GM19438 (cell line): ENCODE results near the gene LRRN2.

Experiments
- ATAC-seq: cut with Tn5 transposase; IDR thresholded peaks from one replicate; pipeline ENCODE4 v1.9.1; 2021; ENCODE audit warnings: low read depth; ENCODE audit not compliant: unreplicated experiment

LRRN2 gene

GRCh38 chr1:204607910-204608309 is 77.6 kb downstream of the LRRN2 start:
- ATAC-seq, result no peak

- ATAC-seq, result no peak
These were observed 79.7 kb downstream of the LRRN2 start for GRCh38 chr1:204605791-204606190.

DNA sequence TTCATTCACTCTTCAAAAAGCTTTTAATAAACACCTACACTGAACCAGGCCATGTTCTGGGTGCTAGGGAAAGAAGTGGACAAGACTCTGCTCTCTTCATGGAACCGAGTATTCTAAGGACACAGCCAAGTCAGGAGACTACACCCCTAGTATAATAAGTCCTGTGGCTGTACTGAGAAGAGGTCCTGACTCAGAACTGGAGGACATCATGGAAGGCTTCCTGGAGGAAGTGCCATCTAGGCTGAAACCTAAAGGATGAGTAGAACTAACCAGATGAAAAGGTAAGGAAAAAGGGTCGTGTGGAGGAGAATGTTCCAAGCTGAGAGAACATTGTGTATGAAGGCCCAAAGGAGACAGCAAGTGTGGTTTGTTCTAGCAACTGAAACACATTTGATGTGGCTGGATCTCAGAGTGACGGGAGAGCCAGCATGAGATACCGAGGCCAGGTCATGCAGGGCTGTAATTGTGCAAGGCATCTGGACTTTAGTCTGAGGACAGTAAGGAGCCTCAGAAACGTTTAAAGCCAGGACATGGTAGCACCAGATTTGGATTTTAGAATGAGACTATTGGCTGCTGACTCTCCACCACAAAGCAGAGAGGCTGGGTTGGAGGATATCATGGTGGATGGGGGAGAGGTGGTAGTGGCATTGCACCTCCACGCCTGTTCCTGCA is 82.5 kb downstream of the LRRN2 start:
- no peak for ATAC-seq

DNA sequence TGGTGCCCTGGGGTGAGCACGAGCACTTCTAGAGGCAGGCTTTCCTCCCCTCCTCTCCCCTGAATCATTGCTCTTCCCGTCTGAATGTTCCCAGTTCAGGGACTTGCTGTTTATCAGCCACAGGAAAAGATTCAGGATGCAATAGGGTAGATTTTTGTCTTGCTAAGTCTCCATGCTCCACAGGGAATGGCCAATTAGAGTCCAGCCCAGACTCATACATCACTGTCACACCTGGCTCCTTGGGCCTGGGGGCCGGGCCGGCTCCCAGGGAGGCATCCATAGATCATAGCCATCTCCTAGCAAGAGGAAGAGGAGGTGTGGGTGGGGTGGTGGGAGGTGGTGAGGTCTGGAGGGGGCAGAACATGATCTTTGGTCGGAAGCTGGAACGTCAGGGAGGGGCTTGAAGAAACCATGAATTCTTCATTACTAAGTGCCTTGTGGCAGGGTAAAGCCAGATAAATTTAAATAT is 83.4 kb downstream of the LRRN2 start:
- ATAC-seq, result no peak

GRCh38 chr1:204600968-204601367 is 84.6 kb downstream of the LRRN2 start:
- ATAC-seq, result no peak

DNA sequence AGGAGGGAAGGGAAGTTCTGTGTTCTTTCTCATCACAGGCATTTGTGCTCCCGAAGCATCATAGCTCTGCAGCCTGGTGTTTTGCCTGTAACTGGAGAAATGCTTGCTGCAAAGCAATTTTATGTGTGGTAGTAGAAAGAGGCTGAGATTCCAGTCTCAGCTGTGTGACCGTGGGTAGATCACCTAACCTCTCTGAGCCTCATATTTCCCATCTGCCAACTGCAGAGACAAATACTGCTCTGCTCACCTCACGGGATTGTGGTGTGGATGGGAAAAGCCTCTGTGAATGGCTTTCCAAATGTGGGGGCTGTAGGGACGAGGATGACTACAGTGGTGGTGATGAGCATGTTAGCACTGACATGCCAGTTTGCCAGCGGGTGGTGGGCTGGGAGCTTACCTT is 85.3 kb downstream of the LRRN2 start:
- ATAC-seq, result no peak

DNA sequence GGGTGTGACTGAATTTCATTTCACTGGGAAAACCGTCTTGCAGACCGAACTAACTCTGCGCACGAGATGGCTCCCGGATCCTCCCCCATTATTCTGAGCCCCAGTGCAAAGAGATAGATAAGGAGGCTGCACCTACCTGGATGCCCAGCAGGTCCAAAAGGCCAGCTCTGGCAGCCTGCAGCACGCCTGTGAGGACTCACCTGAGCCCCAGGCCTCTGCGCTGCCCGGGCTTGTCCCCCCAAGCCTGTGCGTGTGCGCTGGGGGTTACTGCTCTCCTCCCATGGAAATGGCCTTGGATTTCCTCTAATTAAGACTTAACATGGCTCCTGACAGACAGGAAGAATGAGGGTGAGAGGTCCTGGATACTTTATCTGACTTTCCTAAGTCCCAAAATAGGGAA is 85.9 kb downstream of the LRRN2 start:
- ATAC-seq, result no peak

GRCh38 chr1:204599098-204599497 is 86.4 kb downstream of the LRRN2 start:
- ATAC-seq, result no peak

- no peak for ATAC-seq
These were observed 87.1 kb downstream of the LRRN2 start for GRCh38 chr1:204598319-204598969.

DNA sequence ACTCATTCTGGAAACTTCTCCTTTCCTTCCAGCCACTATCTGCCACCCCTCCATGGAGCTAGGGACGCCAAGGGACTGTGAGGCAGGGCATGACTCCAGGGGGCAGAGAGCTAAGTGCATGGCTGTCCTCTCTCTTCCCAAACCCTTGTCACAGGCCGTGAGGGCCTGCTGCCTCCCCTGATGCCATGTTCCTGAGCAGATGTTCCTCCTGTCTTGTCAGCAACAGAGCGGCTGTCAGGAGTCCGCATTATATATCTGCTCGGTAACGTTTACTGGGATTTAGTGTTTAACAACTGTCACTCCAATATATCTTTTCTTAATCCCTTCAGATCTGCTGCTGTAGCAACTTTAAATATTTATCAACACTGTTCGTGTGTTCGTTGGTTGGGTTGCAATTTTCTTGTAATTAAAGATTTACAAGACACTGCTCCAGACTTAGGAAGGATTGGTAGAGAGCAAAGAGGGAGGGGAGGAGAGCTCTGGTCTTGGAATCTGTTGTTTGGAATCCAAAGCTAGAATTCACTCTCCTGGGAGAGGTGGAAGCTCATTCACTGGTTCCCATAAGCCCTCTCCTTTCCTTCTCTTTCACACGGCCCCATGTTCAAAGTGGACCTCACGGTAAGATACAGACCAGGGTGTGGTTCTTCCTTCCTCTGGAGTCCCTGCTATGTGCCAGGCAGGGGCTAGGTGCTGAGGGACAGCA is 93.1 kb downstream of the LRRN2 start:
- no peak for ATAC-seq

DNA sequence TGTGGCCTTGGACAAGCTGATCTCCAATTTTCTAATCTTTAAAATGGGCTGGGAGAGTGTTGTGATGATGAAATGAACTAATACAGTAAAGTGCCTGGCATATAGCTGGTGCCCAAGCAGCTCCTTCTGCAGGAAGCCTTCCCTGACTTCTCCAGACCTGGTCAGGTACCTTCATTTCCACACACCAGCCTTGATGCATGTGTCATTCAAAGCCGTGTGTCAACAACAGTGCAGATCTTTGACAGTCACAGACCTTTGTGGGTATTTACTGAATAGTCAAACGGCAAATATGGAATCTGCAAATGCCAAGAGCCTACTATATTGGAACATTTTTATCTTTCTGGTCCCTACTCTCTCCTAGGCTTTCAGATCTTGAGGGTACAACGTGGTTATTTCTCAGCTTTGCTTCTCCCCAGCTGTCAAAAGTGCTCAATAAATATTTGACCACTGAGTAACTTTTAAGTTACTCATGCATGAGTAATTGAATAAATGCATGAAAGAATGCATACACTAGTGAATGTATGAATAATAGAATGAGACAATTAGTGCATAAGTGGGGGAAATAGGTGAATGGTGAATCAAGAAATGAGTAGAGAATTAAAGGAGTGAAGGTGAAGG is 94.0 kb downstream of the LRRN2 start:
- ATAC-seq, result no peak

DNA sequence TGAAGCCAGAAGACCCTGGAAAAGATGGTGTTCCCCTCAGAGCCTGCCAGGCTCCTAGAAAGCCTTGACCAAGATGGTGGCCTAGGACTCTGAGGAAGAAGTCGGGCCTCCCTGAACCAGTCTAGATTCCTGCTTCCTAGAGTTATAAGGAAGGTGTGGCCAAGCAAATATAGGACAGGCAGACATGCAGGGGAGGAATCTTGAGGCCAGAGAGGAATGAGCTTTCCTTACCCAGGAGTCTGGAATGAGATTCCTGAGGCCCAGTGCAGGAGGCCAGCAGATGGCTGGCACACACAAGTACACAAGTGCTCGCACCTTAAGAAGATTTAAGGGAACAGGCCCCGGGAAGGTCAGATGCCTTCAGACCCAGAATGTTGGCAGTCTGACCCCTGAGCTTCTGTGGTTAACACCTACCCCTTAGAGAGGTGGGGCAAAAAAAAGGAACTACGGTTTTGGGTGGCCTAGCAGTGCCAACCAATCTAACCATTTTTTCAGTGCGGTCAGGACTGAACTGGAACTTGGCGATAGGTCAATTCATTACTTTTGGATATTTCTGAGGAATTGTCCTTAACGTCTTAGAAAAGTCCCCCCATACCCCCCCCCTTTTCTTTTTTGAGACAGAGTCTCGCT is 96.0 kb downstream of the LRRN2 start:
- no peak for ATAC-seq

DNA sequence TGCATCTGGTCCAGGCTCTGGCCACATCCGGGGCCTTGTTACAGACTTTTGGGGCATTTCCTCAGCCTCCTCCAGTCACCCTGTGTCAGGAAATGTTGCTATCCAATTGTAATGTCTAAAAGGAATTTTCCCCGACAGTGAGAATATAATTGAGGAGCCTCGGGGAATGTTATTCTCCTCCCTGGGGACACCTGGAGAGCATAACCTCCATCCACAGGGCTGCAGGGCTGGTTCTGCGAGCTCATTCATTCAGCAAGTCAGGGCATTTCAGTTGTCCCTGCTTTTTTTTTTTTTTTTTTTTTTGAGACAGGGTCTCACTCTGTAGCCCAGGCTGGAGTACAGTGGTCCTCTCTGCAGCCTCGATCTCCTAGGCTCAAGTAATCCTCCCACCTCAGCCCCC is 96.7 kb downstream of the LRRN2 start:
- ATAC-seq, result no peak

DNA sequence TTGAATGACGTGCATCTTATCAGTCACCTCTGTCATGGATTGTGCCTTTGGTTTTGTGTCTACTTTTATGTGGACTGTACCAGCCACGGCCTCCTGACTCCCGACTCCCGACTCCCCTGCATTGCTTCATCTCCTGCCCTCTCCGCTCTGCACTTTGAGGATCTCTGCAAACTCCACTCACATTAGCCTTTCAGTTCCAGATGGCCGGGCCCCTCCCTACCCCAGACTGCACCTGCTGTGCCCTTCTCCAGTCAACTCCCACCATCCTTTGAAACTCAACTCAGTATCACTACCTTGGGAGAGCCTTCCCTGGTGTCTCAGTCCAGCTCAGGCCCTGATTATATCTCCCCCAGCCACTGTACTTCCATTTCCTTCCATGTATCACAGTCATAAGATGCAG is 97.9 kb downstream of the LRRN2 start:
- ATAC-seq, result no peak

DNA sequence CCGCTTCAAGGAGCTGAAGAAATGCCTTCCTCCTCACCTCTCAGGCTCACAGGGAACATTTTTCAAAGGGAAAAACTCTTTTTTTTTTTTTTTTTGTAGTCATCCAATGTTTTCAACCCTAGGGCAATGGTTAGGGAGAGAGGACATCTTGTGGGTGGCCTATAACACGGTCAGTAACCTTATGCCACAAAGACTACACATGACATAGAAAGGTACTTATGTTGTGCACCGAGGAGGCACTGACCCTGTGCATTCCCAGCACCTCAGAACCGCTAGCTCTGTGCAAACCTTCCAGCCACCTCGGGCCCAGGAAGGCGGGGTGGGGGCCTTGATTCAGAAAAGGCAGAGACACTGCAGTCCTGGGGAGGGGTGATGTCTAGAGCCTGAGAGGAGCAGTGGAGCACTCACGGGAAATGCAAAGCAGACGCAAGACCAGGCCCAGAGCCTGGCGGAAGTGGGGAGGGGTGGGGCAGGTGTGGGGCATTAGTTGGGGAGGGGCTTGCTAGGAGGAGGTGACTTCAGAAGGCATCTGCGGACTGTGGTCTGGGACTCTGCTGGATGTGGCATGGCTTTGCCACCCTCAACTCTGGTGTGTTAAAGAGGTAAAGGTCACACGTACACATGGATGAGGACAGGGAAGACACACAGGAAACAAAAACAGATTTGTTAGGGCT is 100.7 kb downstream of the LRRN2 start:
- no peak for ATAC-seq

DNA sequence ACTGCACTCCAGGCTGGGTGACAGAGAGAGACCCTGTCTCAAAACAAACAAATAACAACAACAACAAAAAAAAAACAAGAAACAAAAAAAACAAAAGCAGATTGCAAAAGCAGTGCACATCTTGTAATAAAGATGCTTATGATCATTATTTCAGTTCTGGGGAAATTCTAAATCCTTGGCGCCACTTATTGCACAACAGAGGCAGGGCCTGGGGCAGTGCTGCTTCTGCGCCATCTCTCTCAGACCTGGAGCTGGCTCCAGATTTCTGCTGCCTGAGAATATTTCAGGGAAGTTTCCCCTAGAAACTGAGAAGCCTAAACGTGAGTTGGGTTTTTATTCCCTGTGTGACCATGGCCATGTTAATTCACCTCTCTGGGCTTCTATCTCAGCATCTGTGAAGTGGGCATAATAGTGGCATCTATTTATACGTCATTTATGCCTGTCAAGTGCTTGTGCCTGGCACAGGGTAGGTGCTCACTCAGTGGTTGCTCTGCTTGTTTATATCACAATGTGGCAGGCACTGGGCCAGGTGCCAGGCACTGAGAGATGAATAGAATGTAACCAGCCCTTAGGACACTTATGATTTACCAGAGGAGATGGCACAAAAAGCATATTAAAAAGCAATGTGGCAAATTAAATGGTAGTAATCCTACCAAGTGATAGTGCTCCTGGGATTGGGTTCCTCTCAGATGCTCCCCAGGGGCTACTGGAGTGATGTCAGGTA is 101.5 kb downstream of the LRRN2 start:
- ATAC-seq, result no peak

- ATAC-seq, result no peak
These were observed 103.8 kb downstream of the LRRN2 start for GRCh38 chr1:204581759-204582158.

DNA sequence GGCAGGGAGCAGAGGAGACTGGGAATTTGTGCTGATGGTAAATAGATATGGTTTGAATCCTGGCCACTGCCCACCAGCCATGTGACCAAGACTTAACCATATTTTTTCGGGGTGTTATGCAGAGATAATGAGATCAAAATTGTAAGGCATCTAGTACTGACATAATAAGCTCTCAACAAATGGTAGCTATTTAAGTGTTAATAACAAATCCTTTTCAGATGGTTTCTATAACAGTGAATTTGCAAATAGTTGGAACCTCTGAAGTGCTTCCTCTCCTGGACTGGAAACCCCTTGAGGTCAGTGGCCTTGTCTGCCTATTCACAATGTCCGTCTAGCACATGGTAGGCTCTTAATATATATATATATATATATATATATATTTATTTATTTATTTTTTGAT is 104.7 kb downstream of the LRRN2 start:
- no peak for ATAC-seq

GRCh38 chr1:204579681-204580080 is 105.9 kb downstream of the LRRN2 start:
- no peak for ATAC-seq
